Calu3 (cell line): ENCODE measurements around the gene TEX9. TPM values are rescaled to one million over a fixed set of nuclear protein-coding genes. Genes with fewer than 3 reads are reported as not detected.

Experiments
- BruUV-seq: library from RNA; stranded (reverse); fragments of 400-500 nt; replicated peaks from 2 replicates; lab custom pipeline; 2021; lab: Mats Ljungman, UMichigan
- CTCF ChIA-PET: fragments of 300-600 bp; sonication (Branson Sonifier 250); formaldehyde crosslinking; loops from one replicate; lab custom pipeline; 2022; ENCODE audit warnings: antibody characterized with exemption; lab: Charles Lee
- DNase-seq: peaks from one replicate; pipeline ENCODE4 v3.0.0; 2022
- H3K27ac Mint-ChIP-seq: one replicate; pipeline ENCODE4 v1.8.0; 2022; ENCODE audit warnings: mixed read lengths; ENCODE audit not compliant: unreplicated experiment
- H3K27me3 Mint-ChIP-seq: one replicate; pipeline ENCODE4 v1.8.0; 2022; ENCODE audit warnings: mixed read lengths; ENCODE audit not compliant: unreplicated experiment
- H3K36me3 Mint-ChIP-seq: one replicate; pipeline ENCODE4 v1.8.0; 2022; ENCODE audit warnings: mild to moderate bottlenecking, moderate library complexity, mixed read lengths; ENCODE audit not compliant: insufficient read depth, unreplicated experiment
- H3K4me1 Mint-ChIP-seq: one replicate; pipeline ENCODE4 v1.8.0; 2022; ENCODE audit warnings: mild to moderate bottlenecking, low read depth, mixed read lengths; ENCODE audit not compliant: unreplicated experiment
- H3K4me3 Mint-ChIP-seq: one replicate; pipeline ENCODE4 v1.8.0; 2022; ENCODE audit warnings: mild to moderate bottlenecking, low read depth, moderate library complexity, mixed read lengths; ENCODE audit not compliant: unreplicated experiment
- H3K9me3 Mint-ChIP-seq: one replicate; pipeline ENCODE4 v1.8.0; 2022; ENCODE audit warnings: low read depth, mixed read lengths; ENCODE audit not compliant: unreplicated experiment
- CTCF ChIP-seq: fragments of 200-600 bp; IDR thresholded peaks from one replicate; pipeline ENCODE4 v1.8.0; 2022; ENCODE audit warnings: antibody characterized with exemption; ENCODE audit not compliant: unreplicated experiment
- intact Hi-C: fragments of 100-400 bp; cut with micrococcal nuclease; formaldehyde crosslinking; loops from one replicate; pipeline ENCODE4 v1.10.0; 2022; ENCODE audit not compliant: unreplicated experiment
- total RNA-seq: library from RNA; stranded (reverse); gene quantifications from 2 replicates; pipeline ENCODE4 v1.2.3, GENCODE V29; 2022

The TEX9 gene
- total RNA-seq, 1 experiment from 2014 or later: 13.3 TPM

- CTCF ChIA-PET: no interaction called here
- Mint-ChIP-seq H3K36me3 (no peaks in the 10 kb centered on the region), H3K27ac (no peak overlapping the region), H3K27me3 (no peaks in the 10 kb centered on the region), H3K4me3 (no peak overlapping the region), H3K4me1 (no peaks in the 10 kb centered on the region), H3K9me3 (no peaks in the 10 kb centered on the region)
- DNase-seq: no peak
- intact Hi-C loops: no loop called here
- no peak for TF ChIP-seq CTCF
- BruUV-seq: no TSS peak
These were observed 21.3 kb upstream of the TEX9 start for GRCh38 chr15:56343879-56344278.

- Mint-ChIP-seq H3K36me3 (no peaks in the 10 kb centered on the region), H3K4me3 (no peak overlapping the region), H3K9me3 (no peaks in the 10 kb centered on the region), H3K4me1 (no peaks in the 10 kb centered on the region), H3K27ac (no peak overlapping the region), H3K27me3 (no peaks in the 10 kb centered on the region)
- TF ChIP-seq CTCF: no peak
- CTCF ChIA-PET: no interaction called here
- intact Hi-C loops: no loop called here
- DNase-seq: no peak
- no TSS peak for BruUV-seq
These were observed 20.9 kb upstream of the TEX9 start for GRCh38 chr15:56344336-56344735.

GRCh38 chr15:56346414-56346813, 18.8 kb upstream of the TEX9 start:
- Mint-ChIP-seq H3K4me3 (no peak overlapping the region), H3K27ac (no peak overlapping the region), H3K36me3 (no peaks in the 10 kb centered on the region), H3K9me3 (no peaks in the 10 kb centered on the region), H3K27me3 (no peaks in the 10 kb centered on the region), H3K4me1 (no peaks in the 10 kb centered on the region)
- TF ChIP-seq CTCF: no peak
- CTCF ChIA-PET: no interaction called here
- DNase-seq: no peak
- intact Hi-C loops: no loop called here
- BruUV-seq: no TSS peak

GRCh38 chr15:56349554-56349953, 15.7 kb upstream of the TEX9 start:
- H3K36me3 Mint-ChIP-seq: no peaks in the 10 kb centered on the region
- H3K4me3 Mint-ChIP-seq: no peak overlapping the region
- intact Hi-C loops: no loop called here
- TF ChIP-seq CTCF: no peak
- no peaks in the 10 kb centered on the region for H3K9me3 Mint-ChIP-seq
- H3K27ac Mint-ChIP-seq: no peak overlapping the region
- CTCF ChIA-PET: no interaction called here
- no peaks in the 10 kb centered on the region for H3K4me1 Mint-ChIP-seq
- BruUV-seq: no TSS peak
- no peaks in the 10 kb centered on the region for H3K27me3 Mint-ChIP-seq
- DNase-seq: no peak
